Measurements from ENCODE around the gene ABCG1.

Gene ABCG1

GRCh38 chr21:42294273-42294880, 75.4 kb downstream of the ABCG1 start:
- DNase-seq = no peak

- no peak for DNase-seq
Observed at GRCh38 chr21:42295845-42296244, 76.9 kb downstream of the ABCG1 start.

GRCh38 chr21:42296501-42296900, 77.6 kb downstream of the ABCG1 start:
- DNase-seq = no peak

GRCh38 chr21:42297377-42297776, 78.4 kb downstream of the ABCG1 start:
- DNase-seq = no peak

GRCh38 chr21:42298237-42298636, 79.3 kb downstream of the ABCG1 start:
- no peak for DNase-seq

- DNase-seq = no peak
Observed at GRCh38 chr21:42298657-42299056, 79.7 kb downstream of the ABCG1 start.

- DNase-seq = no peak
Observed at GRCh38 chr21:42299324-42300044, 80.5 kb downstream of the ABCG1 start.

GRCh38 chr21:42300045-42300583, 81.2 kb downstream of the ABCG1 start:
- DNase-seq = no peak

- DNase-seq = no peak
Observed at GRCh38 chr21:42300956-42301355, 82.0 kb downstream of the ABCG1 start.

GRCh38 chr21:42301371-42302075, 82.6 kb downstream of the ABCG1 start:
- DNase-seq = no peak

- no peak for DNase-seq
Observed at GRCh38 chr21:42302076-42302650, 83.2 kb downstream of the ABCG1 start.

GRCh38 chr21:42302794-42303193, 83.9 kb downstream of the ABCG1 start:
- DNase-seq = no peak

- DNase-seq = no peak
Observed at GRCh38 chr21:42303443-42303842, 84.5 kb downstream of the ABCG1 start.

GRCh38 chr21:42304556-42305454, 85.9 kb downstream of the ABCG1 start:
- no peak for DNase-seq

- DNase-seq = no peak
Observed at GRCh38 chr21:42305707-42306147, 86.8 kb downstream of the ABCG1 start.

- no peak for DNase-seq
Observed at GRCh38 chr21:42306366-42307035, 87.6 kb downstream of the ABCG1 start.

GRCh38 chr21:42307106-42307505, 88.2 kb downstream of the ABCG1 start:
- no peak for DNase-seq

- DNase-seq = no peak
Observed at GRCh38 chr21:42308161-42308913, 89.4 kb downstream of the ABCG1 start.

- DNase-seq = no peak
Observed at GRCh38 chr21:42308914-42309752, 90.2 kb downstream of the ABCG1 start.

GRCh38 chr21:42309753-42310213, 90.8 kb downstream of the ABCG1 start:
- peak; percentile 35 for DNase-seq

Measured in CD4-positive, alpha-beta T cell treated with Interleukin-4 for 4 hours (primary cell).